Panc1 (cell line): ENCODE results near the gene OSER1.

Experiments used
- POLR2AphosphoS5 ChIP-seq: IDR thresholded peaks from 2 replicates; pipeline ENCODE4 v1.6.1; 2012; ENCODE audit warnings: mild to moderate bottlenecking, low read depth, low read length, moderate library complexity
- SIN3A ChIP-seq: IDR thresholded peaks from 2 replicates; pipeline ENCODE4 v1.6.1; 2012; ENCODE audit warnings: low read depth, mild to moderate bottlenecking, low read length, moderate library complexity, borderline replicate concordance; ENCODE audit not compliant: insufficient read depth
- TF ChIP-seq, protein P1 (sequence below): fragments of 450-650 bp; IDR thresholded peaks from 2 replicates; pipeline ENCODE4 v1.5.1; 2017; ENCODE audit warnings: mild to moderate bottlenecking
- TF ChIP-seq, protein P2 (sequence below), 2 experiments: IDR thresholded peaks; 2 replicates each; pipeline ENCODE4 v1.6.1; 2011 to 2012; ENCODE audit warnings: low read depth in 2 of 2, control low read depth in 1 of 2, low read length in 1 of 2, mild to moderate bottlenecking in 1 of 2, moderate library complexity in 1 of 2; ENCODE audit not compliant: insufficient read depth in 1 of 2

DNA sequence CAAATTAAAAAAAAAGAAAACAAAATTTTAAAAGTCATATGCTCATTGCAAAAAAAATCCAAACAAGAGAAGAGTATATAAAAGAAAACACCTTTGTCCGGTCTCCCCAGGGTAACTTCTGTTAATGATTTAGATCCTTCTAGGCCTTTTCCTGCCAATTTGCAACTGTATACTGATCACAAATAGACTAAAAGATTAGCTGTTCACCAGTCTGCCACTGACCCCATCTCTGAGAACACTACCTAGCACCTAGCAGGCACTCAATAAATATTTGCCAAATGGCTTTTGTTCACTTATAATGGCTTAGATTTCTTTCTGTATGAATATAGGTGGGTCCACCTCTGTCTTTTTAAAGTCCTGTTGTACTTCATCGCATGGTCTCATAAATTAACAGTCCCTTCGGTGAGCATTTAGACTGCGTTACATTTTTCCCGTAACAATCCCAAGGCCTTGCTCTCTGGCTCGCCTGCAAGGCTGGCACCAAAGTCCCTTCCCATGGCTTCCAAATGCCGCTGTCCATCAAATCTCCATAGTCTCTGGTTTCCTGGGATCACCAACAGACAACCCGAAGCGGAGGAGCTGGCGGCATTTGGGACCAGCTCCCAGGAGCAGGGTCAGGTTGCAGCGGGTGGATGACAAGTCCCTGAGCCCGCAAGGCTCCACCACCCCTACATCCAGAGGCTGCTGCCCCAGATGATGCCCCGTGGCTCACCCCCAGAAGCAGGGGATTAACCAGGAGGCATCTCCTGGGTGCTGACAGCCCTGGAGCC, 35.4 kb downstream of the OSER1 start:
- TF ChIP-seq, protein P1, sequence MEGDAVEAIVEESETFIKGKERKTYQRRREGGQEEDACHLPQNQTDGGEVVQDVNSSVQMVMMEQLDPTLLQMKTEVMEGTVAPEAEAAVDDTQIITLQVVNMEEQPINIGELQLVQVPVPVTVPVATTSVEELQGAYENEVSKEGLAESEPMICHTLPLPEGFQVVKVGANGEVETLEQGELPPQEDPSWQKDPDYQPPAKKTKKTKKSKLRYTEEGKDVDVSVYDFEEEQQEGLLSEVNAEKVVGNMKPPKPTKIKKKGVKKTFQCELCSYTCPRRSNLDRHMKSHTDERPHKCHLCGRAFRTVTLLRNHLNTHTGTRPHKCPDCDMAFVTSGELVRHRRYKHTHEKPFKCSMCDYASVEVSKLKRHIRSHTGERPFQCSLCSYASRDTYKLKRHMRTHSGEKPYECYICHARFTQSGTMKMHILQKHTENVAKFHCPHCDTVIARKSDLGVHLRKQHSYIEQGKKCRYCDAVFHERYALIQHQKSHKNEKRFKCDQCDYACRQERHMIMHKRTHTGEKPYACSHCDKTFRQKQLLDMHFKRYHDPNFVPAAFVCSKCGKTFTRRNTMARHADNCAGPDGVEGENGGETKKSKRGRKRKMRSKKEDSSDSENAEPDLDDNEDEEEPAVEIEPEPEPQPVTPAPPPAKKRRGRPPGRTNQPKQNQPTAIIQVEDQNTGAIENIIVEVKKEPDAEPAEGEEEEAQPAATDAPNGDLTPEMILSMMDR: no peak
- TF ChIP-seq, protein P2, sequence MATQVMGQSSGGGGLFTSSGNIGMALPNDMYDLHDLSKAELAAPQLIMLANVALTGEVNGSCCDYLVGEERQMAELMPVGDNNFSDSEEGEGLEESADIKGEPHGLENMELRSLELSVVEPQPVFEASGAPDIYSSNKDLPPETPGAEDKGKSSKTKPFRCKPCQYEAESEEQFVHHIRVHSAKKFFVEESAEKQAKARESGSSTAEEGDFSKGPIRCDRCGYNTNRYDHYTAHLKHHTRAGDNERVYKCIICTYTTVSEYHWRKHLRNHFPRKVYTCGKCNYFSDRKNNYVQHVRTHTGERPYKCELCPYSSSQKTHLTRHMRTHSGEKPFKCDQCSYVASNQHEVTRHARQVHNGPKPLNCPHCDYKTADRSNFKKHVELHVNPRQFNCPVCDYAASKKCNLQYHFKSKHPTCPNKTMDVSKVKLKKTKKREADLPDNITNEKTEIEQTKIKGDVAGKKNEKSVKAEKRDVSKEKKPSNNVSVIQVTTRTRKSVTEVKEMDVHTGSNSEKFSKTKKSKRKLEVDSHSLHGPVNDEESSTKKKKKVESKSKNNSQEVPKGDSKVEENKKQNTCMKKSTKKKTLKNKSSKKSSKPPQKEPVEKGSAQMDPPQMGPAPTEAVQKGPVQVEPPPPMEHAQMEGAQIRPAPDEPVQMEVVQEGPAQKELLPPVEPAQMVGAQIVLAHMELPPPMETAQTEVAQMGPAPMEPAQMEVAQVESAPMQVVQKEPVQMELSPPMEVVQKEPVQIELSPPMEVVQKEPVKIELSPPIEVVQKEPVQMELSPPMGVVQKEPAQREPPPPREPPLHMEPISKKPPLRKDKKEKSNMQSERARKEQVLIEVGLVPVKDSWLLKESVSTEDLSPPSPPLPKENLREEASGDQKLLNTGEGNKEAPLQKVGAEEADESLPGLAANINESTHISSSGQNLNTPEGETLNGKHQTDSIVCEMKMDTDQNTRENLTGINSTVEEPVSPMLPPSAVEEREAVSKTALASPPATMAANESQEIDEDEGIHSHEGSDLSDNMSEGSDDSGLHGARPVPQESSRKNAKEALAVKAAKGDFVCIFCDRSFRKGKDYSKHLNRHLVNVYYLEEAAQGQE (IDR thresholded peaks at IDR 0.05; ENCODE audit: insufficient read depth in 1 of 2, low read depth in 2 of 2, low read length in 1 of 2): no peak
- TF ChIP-seq POLR2AphosphoS5 (no peak), SIN3A (no peak)
